GM19463 (cell line): ENCODE results near the gene CGB5.
A peak's percentile ranks its signal among the peaks of the same experiment; 100 is the strongest.
"Not testable (repeated sequence)": the region's sequence is repeated elsewhere in the genome, so short reads cannot be mapped to it uniquely, and the experiment has no call there.

Experiments
- ATAC-seq: cut with Tn5 transposase; IDR thresholded peaks from one replicate; pipeline ENCODE4 v1.9.1; 2021; ENCODE audit warnings: mild to moderate bottlenecking, moderate library complexity; ENCODE audit not compliant: unreplicated experiment

CGB5 gene

DNA sequence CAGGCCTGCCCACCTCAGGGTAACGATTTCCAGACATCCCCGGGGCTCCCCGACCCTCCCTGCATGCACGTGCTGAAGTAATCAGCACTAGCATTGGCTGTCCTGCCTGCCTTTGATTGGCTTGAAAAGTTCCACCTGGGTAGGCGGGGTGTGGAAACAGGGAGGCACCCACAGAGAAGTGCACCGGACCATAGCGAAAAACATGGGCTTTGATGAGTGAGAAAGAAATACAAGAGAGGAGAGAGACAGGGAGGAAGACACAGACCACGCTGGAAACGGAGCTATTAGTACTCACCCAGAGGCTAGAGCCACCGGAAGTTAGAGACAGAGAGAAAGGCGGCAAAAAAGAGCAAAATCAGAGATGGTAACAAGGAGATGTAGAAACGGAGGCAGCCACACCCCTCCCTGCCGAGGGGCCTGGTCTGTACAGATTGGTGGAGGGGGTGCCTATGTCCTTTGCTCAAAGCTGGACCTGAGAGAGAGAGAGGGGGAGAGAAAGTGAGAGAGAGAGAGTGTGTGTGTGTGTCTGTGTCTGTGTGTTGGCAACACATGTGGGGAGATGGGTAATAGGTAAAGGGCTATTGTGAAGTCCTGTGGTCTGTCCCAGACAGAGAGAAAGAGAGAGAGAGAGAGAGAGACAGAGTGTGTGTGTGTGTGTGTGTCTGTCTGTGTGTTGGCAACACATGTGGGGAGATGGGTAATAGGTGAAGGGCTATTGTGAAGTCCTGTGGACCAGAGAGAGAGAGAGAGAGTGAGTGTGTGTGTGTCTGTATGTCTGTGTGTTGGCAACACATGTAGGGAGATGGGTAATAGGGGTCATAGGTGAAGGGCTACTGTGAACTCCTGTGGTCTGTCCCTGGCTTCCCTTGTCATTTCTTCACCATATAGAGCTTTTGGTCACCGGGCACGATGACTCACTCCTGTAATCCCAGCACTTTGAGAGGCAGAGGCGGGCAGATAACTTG lies 22.4 kb upstream of the CGB5 start:
- no peak for ATAC-seq

DNA sequence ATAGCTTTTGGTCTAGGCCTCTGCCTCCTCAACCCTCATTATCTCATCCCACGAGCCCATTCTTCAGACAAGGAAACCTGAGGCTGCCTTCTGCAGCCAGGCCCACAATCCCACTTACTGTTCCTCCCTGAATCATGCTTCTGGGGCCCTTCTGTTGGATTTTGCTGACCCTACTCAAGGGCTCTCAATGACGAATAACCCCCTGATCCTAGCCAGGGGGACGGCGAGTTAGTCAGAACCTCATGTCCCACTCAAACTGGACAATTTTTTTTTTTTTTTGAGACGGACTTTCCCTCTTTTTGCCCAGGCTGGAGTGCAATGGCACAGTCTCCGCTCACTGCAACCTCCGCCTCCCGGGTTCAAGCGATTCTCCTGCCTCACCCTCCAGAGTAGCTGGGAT lies 21.5 kb upstream of the CGB5 start:
- no peak for ATAC-seq

DNA sequence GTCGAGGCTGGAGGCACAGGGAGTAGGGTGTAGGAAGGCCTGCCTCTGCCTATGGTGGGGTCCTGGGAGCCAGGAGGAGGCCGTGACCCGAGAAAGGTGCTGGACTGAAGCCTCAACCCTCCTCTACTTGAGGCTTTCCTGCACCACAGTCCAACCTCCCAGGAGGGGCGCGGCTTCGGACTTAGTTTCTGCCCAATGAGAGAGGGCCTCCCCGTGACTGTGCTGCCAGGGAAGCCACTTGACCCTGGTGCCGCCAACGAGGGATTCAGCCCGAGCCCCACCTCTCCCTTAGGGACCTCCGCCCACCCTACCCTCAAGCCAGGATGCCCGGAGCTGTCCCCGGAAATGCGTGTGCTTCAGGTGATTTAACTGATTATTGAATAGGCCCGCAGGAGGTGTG lies 19.4 kb upstream of the CGB5 start, which contains the start of gene CGB3:
Gene CGB3 (minus strand): TSS at position 101 of the 400 bp plus-strand sequence. CDS start 362 bp downstream, outside the sequence.
- not testable (repeated sequence) for ATAC-seq

DNA sequence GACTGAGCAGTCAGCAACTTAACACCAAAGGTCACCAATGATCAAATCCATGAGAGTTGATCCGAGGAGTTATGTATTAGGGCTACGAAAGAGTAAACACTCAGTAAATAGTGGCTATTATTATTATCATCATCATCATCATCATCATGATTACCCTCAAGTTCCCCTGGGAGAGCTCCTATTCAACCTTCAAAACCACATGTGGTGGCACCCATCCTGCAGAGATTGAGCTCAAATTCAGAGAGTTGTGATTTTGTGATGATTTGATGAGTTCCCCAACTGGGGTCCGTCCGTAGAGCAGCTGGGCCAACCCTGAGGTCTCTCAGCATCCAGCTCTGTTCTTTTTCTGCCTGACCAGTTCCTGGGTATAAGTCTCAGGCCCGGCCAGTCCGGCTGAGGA lies 18.6 kb upstream of the CGB5 start:
- not testable (repeated sequence) for ATAC-seq

DNA sequence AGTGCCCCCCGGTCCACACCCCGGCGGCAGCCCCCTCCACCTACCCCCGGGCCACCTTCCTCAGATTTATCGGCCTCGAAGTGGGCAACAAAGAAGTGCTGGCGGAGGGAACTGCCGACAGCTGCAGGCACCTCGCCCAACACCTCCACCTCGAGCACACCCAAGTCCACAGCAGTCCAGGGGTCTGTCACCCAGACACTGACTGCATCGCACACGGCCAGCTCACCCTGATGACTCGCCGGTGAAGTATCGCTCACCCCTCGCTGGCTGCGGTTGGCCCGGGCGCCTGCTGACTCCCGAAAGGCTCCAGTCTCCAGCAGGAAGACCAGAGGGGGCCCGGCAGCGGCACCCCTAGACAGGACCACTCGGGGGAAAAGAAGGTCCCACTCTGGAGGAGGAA lies 18.0 kb upstream of the CGB5 start:
- ATAC-seq = not testable (repeated sequence)

GRCh38 chr19:49028686-49029085 lies 15.0 kb upstream of the CGB5 start:
- not testable (repeated sequence) for ATAC-seq

DNA sequence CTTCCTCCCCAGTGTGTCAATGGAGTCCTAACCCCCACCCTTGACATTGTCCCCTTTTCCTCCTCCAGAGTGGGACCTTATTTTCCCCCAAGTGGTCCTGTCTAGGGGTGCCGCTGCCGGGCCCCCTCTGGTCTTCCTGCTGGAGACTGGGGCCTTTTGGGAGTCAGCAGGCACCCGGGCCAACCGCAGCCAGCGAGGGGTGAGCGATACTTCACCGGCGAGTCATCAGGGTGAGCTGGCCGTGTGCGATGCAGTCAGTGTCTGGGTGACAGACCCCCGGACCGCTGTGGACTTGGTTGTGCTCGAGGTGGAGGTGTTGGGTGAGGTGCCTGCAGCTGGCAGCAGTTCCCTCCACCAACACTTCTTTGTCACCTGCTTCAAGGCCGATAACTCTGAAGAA lies 13.9 kb upstream of the CGB5 start:
- ATAC-seq = not testable (repeated sequence)

DNA sequence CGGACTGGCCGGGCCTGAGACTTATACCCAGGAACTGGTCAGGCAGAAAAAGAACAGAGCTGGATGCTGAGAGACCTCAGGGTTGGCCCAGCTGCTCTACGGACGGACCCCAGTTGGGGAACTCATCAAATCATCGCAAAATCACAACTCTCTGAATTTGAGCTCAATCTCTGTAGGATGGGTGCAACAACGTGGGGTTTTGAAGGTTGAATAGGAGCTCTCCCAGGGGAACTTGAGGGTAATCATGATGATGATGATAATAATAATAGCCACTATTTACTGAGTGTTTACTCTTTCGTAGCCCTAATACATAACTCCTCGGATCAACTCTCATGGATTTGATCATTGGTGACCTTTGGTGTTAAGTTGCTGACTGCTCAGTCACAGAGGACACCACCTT lies 13.3 kb upstream of the CGB5 start:
- ATAC-seq = not testable (repeated sequence)

GRCh38 chr19:49031642-49032301 lies 11.9 kb upstream of the CGB5 start, which contains the start of gene CGB2:
TSS of gene CGB2 (plus strand) at chr19:49031890. CDS start at chr19:49032096, 206 bp downstream.
- not testable (repeated sequence) for ATAC-seq

- ATAC-seq = not testable (repeated sequence)
Measured at GRCh38 chr19:49036815-49037214, 6.8 kb upstream of the CGB5 start, which contains the start of gene CGB1. TSS of gene CGB1 (minus strand) at chr19:49036895. CDS start at chr19:49036711, 184 bp downstream.

- ATAC-seq = not testable (repeated sequence)
Measured at GRCh38 chr19:49038111-49038510, 5.5 kb upstream of the CGB5 start.

DNA sequence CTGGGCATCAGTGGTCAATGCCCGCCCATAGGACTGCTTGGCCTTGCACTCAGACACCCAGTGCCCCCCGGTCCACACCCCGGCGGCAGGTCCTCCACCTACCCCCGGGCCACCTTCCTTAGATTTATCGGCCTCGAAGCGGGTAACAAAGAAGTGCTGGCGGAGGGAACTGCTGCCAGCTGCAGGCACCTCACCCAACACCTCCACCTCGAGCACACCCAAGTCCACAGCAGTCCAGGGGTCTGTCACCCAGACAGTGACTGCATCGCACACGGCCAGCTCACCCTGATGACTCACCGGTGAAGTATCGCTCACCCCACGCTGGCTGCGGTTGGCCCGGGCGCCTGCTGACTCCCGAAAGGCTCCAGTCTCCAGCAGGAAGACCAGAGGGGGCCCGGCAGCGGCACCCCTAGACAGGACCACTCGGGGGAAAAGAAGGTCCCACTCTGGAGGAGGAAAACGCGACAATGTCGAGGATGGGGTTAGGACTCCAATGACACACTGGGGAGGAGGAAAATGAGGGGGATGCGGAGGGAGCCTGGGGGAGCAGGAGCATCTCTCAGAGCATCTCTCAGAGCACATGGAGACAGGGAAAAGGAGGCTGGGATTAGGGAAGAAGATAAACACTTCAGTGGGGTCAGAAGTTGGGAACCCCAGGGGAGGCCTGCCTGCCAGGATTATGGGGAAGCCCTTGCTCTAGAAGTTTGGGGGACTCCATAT lies 4.9 kb upstream of the CGB5 start:
- ATAC-seq = not testable (repeated sequence)

GRCh38 chr19:49039736-49040135 lies 3.9 kb upstream of the CGB5 start:
- not testable (repeated sequence) for ATAC-seq

- ATAC-seq = no peak
Measured at GRCh38 chr19:49042177-49042576, 1.5 kb upstream of the CGB5 start.

GRCh38 chr19:49042666-49043065 lies 982 bp upstream of the CGB5 start:
- not testable (repeated sequence) for ATAC-seq

- not testable (repeated sequence) for ATAC-seq
Measured at GRCh38 chr19:49049011-49049410, 5.4 kb downstream of the CGB5 start, which contains the start of gene CGB8. TSS of gene CGB8 (minus strand) at chr19:49049111. CDS start at chr19:49048739, 372 bp downstream.

DNA sequence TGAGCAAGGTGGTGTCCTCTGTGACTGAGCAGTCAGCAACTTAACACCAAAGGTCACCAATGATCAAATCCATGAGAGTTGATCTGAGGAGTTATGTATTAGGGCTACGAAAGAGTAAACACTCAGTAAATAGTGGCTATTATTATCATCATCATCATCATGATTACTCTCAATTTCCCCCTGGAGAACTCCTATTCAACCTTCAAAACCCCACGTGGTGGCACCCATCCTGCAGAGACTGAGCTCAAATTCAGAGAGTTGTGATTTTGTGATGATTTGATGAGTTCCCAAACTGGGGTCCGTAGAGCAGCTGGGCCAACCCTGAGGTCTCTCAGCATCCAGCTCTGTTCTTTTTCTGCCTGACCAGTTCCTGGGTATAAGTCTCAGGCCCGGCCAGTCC lies 6.2 kb downstream of the CGB5 start:
- ATAC-seq = not testable (repeated sequence)

GRCh38 chr19:49050376-49051033 lies 6.9 kb downstream of the CGB5 start:
- ATAC-seq = not testable (repeated sequence)

- peak; percentile 53 for ATAC-seq
Measured at GRCh38 chr19:49056101-49056901, 12.7 kb downstream of the CGB5 start.
